Psoas muscle (tissue), 8 donors: ENCODE measurements around the gene LIPG. TPM values are rescaled to one million over a fixed set of nuclear protein-coding genes. Genes with fewer than 3 reads are reported as not detected.
A peak's percentile ranks its signal among the peaks of the same experiment; 100 is the strongest.

ENCODE experiments used
- ATAC-seq, 4 donors: fragments of 200-7000 bp; cut with Tn5 transposase; one replicate each; pipeline ENCODE4 v1.9.1; 2020; ENCODE audit warnings: moderate library complexity in 3 of 4, mild to moderate bottlenecking in 2 of 4
- DNase-seq, 2 donors: peaks; one replicate each; pipeline ENCODE4 v3.0.0-alpha.2; 2020
- H3K27ac ChIP-seq: fragments of 200-600 bp; one replicate; pipeline ENCODE4 v1.8.0; 2022
- H3K27me3 ChIP-seq, 3 donors: fragments of 200-600 bp in 1 of 3; one replicate each; pipeline versions ENCODE4 v1.6.1 to v1.8.0; 2013 to 2022; ENCODE audit warnings: low read length in 2 of 3, mild to moderate bottlenecking in 2 of 3, moderate library complexity in 1 of 3; ENCODE audit not compliant: insufficient read depth in 3 of 3
- H3K36me3 ChIP-seq, 2 donors: fragments of 200-600 bp in 1 of 2; one replicate each; pipeline versions ENCODE4 v1.6.1 to v1.8.0; 2013 to 2022; ENCODE audit warnings: low read depth in 1 of 2, mild to moderate bottlenecking in 1 of 2, moderate library complexity in 1 of 2; ENCODE audit not compliant: insufficient read depth in 1 of 2
- H3K4me1 ChIP-seq: fragments of 200-600 bp; one replicate; pipeline ENCODE4 v1.8.0; 2022
- H3K4me3 ChIP-seq: fragments of 200-600 bp; one replicate; pipeline ENCODE4 v1.8.0; 2022; ENCODE audit warnings: mild to moderate bottlenecking
- H3K9me3 ChIP-seq: fragments of 200-600 bp; one replicate; pipeline ENCODE4 v1.8.0; 2022
- CTCF ChIP-seq: fragments of 200-600 bp; IDR thresholded peaks from one replicate; pipeline ENCODE4 v1.8.0; 2022; ENCODE audit warnings: antibody characterized with exemption
- WGBS, 3 donors: extraction: QIAGEN DNeasy Blood & Tissue Kit; methylation state at CpG; one replicate each; pipeline versions ENCODE4 v1.1.6 to v1.1.7; 2013; 5-methylcytosine and 5-hydroxymethylcytosine counted together
- intact Hi-C, 2 donors: fragments of 100-400 bp; cut with DNase I; formaldehyde crosslinking; loops; one replicate each; pipeline versions ENCODE4 v1.11.0 to v1.14.2; 2022
- polyA plus RNA-seq, 3 donors: library from polyadenylated mRNA; stranded (reverse); fragments of 200-250 nt; gene quantifications; one replicate each; pipeline ENCODE4 v1.2.3, GENCODE V29; 2013
- total RNA-seq, 4 donors: library from RNA; stranded (reverse); fragmentation: NEBNext Ultra II Directional in 2 of 4; extraction: Animal tissue kit (Norgen Biotek cat#: 25700) in 2 of 4; gene quantifications; one replicate each; pipeline versions ENCODE4 v1.2.1 to v1.2.4, GENCODE V29; 2021 to 2023
- donor health status: healthy with polysubstance abuse.
- donor health status: DM: no; HTN: no; CAD: no; lungs with moderate emphysema.
- donor health status: Bipolar disorder and iron deficiency.
- donor health status: healthy.
- donor health status: DM: yes; HTN: yes; CAD: no.
- donor health status: DM: no; HTN: no; CAD: no.
- donor health status: DM: no; HTN: no; CAD: no.
- donor health status: DM: yes; HTN: yes; CAD: no.

The LIPG gene
- total and polyA plus RNA-seq, 7 donors = 0.62 to 19.1 (median 2.2) TPM

GRCh38 chr18:49565612-49566011 lies 3.8 kb downstream of the LIPG start:
- Histone ChIP-seq H3K27me3 (peaks cover 0 to 34% (median 4%) of the 10 kb centered on the region in 3 donors), H3K4me1 (peaks cover 19% of the 10 kb centered on the region), H3K27ac (no peak overlapping the region), H3K9me3 (no peaks in the 10 kb centered on the region), H3K4me3 (no peak overlapping the region), H3K36me3 (no peaks in the 10 kb centered on the region)
- TF ChIP-seq CTCF = no peak
- ATAC-seq (peak in 3 of 4 donors; percentile 32 to 54 (median 40)), DNase-seq (no peak)
- WGBS, 3 donors = 18 to 40% (median 19%) methylated on average over 5 of the region's 5 CpGs
- intact Hi-C loops = no loop called here

GRCh38 chr18:49566217-49566770 lies 4.4 kb downstream of the LIPG start:
- intact Hi-C loops = no loop called here
- no peak overlapping the region for H3K4me3 ChIP-seq
- no peak overlapping the region for H3K27ac ChIP-seq
- no peak for TF ChIP-seq CTCF
- WGBS, 3 donors = 68 to 75% (median 74%) methylated on average over 3 of the region's 3 CpGs
- no peaks in the 10 kb centered on the region for H3K36me3 ChIP-seq
- peaks cover 0 to 27% (median 2%) of the 10 kb centered on the region in 3 donors for H3K27me3 ChIP-seq
- ATAC-seq = no peak
- H3K4me1 ChIP-seq = peaks cover 12% of the 10 kb centered on the region
- no peak for DNase-seq
- no peaks in the 10 kb centered on the region for H3K9me3 ChIP-seq

- Histone ChIP-seq H3K4me3 (no peak overlapping the region), H3K27ac (no peak overlapping the region), H3K36me3 (no peaks in the 10 kb centered on the region), H3K4me1 (peaks cover 7% of the 10 kb centered on the region), H3K9me3 (no peaks in the 10 kb centered on the region), H3K27me3 (peaks cover 0 to 20% (median 0%) of the 10 kb centered on the region in 3 donors)
- TF ChIP-seq CTCF = no peak
- intact Hi-C loops = no loop called here
- no peak for ATAC-seq
- 98 to 100% (median 98%) methylated on average over 2 of the region's 2 CpGs for WGBS, 3 donors
- DNase-seq = no peak
Observed at GRCh38 chr18:49566985-49567384, 5.1 kb downstream of the LIPG start.

GRCh38 chr18:49569724-49570123 lies 7.9 kb downstream of the LIPG start:
- no peaks in the 10 kb centered on the region for H3K9me3 ChIP-seq
- H3K4me3 ChIP-seq = no peak overlapping the region
- 89 to 94% (median 94%) methylated on average over 6 of the region's 6 CpGs for WGBS, 3 donors
- no peaks in the 10 kb centered on the region for H3K4me1 ChIP-seq
- no peaks in the 10 kb centered on the region for H3K27me3 ChIP-seq
- no peak for DNase-seq
- ATAC-seq = no peak
- no peak overlapping the region for H3K27ac ChIP-seq
- no peaks in the 10 kb centered on the region for H3K36me3 ChIP-seq
- no peak for TF ChIP-seq CTCF
- intact Hi-C loops = no loop called here

- intact Hi-C loops = no loop called here
- ATAC-seq = no peak
Observed at GRCh38 chr18:49570836-49571235, 9.0 kb downstream of the LIPG start.

More at GRCh38 chr18:49570836-49571235, 9.0 kb downstream of the LIPG start:
- H3K4me3 ChIP-seq = no peak overlapping the region
- no peak for TF ChIP-seq CTCF
- H3K4me1 ChIP-seq = no peaks in the 10 kb centered on the region
- no peak overlapping the region for H3K27ac ChIP-seq
- WGBS, 3 donors = 77 to 85% (median 78%) methylated on average over 5 of the region's 5 CpGs
- H3K36me3 ChIP-seq = no peaks in the 10 kb centered on the region
- DNase-seq = no peak
- no peaks in the 10 kb centered on the region for H3K9me3 ChIP-seq
- H3K27me3 ChIP-seq = no peaks in the 10 kb centered on the region
